DOHH2 (cell line): ENCODE results near the gene FBLN1.

Experiments
- CTCF ChIP-seq: fragments of 200-600 bp; sonication (generic); IDR thresholded peaks from one replicate; pipeline ENCODE4 v1.5.1; 2014; ENCODE audit warnings: antibody characterized with exemption, mild to moderate bottlenecking, low read depth, low read length; ENCODE audit not compliant: poor library complexity, severe bottlenecking
- EZH2phosphoT487 ChIP-seq: fragments of 200-600 bp; sonication (generic); IDR thresholded peaks from 2 replicates; pipeline ENCODE4 v1.6.1; 2017; ENCODE audit warnings: borderline replicate concordance, mild to moderate bottlenecking, antibody characterized with exemption, low read length, moderate library complexity, mixed read lengths

DNA sequence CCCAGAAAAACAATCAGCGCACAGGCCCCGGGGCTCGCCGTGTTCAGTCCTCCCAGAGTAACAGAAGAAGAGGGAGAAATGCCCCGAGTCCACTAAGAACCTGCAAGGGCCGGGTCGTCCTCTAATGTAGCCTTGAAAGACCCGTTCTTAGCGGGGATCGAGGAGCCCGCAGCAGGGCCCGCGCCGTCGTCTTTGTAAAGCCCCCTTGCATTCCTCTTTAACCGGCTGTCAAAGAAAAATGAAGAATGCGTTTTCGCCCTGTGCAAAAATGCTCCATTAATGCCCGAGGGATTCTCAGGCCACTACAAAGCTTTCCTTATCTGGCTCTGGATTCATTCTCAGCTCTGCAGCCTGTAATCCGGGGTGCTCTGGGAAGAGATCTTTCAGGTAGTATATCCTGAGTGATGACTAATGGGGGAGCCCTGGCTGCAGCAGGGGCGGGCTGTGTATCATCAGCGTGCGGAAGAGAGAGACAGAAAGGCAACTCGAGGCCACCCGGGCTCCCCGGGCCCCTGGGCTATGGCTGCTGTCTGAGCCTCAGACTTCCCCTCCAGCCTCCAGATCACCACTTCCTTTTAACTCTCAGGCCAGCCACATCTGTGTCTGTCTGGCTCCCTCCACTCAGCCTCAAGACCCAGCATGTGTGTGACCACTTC is 78.2 kb downstream of the FBLN1 start:
- TF ChIP-seq CTCF: no peak
- TF ChIP-seq EZH2phosphoT487: no peak
